BE2C (cell line): ENCODE measurements around the gene SLC23A2.
A peak's percentile ranks its signal among the peaks of the same experiment; 100 is the strongest.

Experiments
- DNase-seq: peaks from one replicate; pipeline ENCODE4 v3.0.0-alpha.2; 2020
- H3K27me3 ChIP-seq: fragments of 250-450 bp; sonication (Bioruptor Pico); 2 replicates; pipeline ENCODE4 v1.5.1; 2020; ENCODE audit warnings: mild to moderate bottlenecking
- H3K36me3 ChIP-seq: fragments of 250-450 bp; sonication (Bioruptor Pico); 2 replicates; pipeline ENCODE4 v1.5.1; 2020; ENCODE audit warnings: mild to moderate bottlenecking
- H3K4me1 ChIP-seq: fragments of 250-450 bp; sonication (Bioruptor Pico); 2 replicates; pipeline ENCODE4 v1.5.1; 2020
- H3K4me3 ChIP-seq: 2 replicates; pipeline ENCODE4 v1.5.1; 2011; ENCODE audit warnings: low read depth, low read length
- H3K9me3 ChIP-seq: fragments of 250-450 bp; sonication (Bioruptor Pico); 2 replicates; pipeline ENCODE4 v1.5.1; 2020
- CTCF ChIP-seq: IDR thresholded peaks from 2 replicates; pipeline ENCODE4 v1.5.1; 2012; ENCODE audit warnings: mild to moderate bottlenecking, low read depth, low read length

The SLC23A2 gene

GRCh38 chr20:4961746-4962145, 39.6 kb downstream of the SLC23A2 start:
- H3K27me3 ChIP-seq, result no peaks in the 10 kb centered on the region
- no peaks in the 10 kb centered on the region for H3K9me3 ChIP-seq
- TF ChIP-seq CTCF, result no peak
- DNase-seq, result no peak
- no peaks in the 10 kb centered on the region for H3K4me1 ChIP-seq
- H3K4me3 ChIP-seq, result no peak overlapping the region
- no peaks in the 10 kb centered on the region for H3K36me3 ChIP-seq

DNA sequence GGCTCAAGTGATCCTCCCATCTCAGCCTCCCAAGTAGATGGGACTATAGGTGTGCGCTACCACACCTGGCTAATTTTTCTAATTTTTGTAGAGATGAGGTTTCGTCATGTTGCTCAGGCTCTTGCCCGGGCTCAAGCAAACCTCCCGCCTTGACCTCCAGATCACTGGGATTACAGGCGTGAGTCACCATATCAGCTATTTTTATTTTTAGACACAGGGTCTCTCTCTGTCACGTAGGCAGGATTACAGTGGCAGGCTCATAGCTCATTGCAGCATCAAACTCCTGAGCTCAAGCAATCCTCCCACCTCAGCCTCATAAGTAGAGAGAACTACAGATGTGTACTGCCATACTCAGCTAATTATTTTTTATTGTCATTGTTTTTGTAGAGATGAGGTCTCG, 41.7 kb downstream of the SLC23A2 start:
- no peak for DNase-seq
- no peaks in the 10 kb centered on the region for H3K9me3 ChIP-seq
- no peaks in the 10 kb centered on the region for H3K4me1 ChIP-seq
- H3K27me3 ChIP-seq, result no peaks in the 10 kb centered on the region
- no peak for TF ChIP-seq CTCF
- H3K4me3 ChIP-seq, result no peak overlapping the region
- no peaks in the 10 kb centered on the region for H3K36me3 ChIP-seq

DNA sequence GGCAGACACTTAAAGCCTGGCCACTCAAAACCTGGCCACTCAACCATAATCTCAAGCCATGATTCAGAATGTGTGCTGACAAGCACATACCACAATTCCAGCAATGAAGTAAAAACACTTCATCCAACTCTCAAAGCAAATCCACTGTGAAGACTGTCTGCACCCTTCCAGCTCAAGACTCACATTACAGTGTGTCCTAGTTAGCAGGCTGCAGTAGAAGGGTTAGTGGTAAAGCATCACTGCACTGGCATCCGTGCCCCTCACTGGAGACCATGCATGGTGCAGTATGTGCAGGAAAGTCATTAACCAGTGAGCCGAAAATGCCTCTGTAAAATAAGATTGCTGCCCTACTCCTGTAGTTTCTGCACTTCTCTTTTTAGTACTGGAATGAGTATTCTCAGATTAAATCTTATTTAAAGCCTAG, 43.4 kb downstream of the SLC23A2 start:
- Histone ChIP-seq H3K36me3 (no peaks in the 10 kb centered on the region), H3K9me3 (no peaks in the 10 kb centered on the region), H3K27me3 (no peaks in the 10 kb centered on the region), H3K4me1 (no peaks in the 10 kb centered on the region), H3K4me3 (no peak overlapping the region)
- DNase-seq, result no peak
- no peak for TF ChIP-seq CTCF

DNA sequence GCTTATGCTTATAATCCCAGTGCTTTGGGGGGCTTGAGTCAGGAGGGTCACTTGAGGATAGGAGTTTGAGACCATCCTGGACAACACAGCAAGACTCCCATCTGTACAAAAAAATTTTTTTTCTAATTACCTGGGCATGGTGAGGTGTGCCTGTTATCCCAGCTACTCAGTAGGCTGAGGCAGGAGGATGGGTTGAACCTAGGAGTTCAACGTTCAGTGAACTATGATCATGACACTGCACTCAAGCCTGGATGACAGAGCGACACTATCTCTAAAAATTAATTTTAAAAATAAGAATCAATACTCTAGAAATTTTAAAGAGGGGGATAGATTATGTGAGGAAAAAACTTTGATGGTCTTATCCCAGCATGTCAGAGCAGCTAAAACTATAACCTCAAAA, 44.1 kb downstream of the SLC23A2 start:
- Histone ChIP-seq H3K36me3 (peaks cover 3% of the 10 kb centered on the region; the same call in 1 of the 2 replicates), H3K9me3 (no peaks in the 10 kb centered on the region), H3K4me1 (no peaks in the 10 kb centered on the region), H3K4me3 (no peak overlapping the region), H3K27me3 (no peaks in the 10 kb centered on the region)
- no peak for DNase-seq
- no peak for TF ChIP-seq CTCF

- Histone ChIP-seq H3K36me3 (peaks cover 4% of the 10 kb centered on the region; the same call in 1 of the 2 replicates), H3K9me3 (no peaks in the 10 kb centered on the region), H3K4me3 (no peak overlapping the region), H3K4me1 (no peaks in the 10 kb centered on the region), H3K27me3 (no peaks in the 10 kb centered on the region)
- peak; percentile 83 for TF ChIP-seq CTCF
- DNase-seq, result no peak
These were observed 45.0 kb downstream of the SLC23A2 start for GRCh38 chr20:4956200-4956810.

DNA sequence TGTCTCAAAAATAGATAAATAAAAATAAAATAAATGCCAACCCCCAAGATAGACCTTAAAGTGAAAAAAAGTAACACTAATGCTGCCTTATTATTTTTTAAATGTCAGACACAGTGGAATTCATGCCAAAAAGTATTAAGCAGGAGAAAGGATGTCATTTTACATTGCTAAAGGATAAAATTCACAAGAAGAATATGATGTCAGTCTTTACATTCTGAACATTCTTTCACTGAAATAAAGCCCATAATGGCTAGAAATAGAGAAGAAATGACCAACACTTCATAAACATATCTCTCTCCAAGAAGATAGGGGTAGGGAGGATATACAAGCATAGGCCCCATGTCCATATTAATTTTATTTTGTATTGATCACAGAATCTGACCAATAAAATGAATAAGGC, 47.4 kb downstream of the SLC23A2 start:
- no peaks in the 10 kb centered on the region for H3K4me1 ChIP-seq
- no peak for TF ChIP-seq CTCF
- no peak overlapping the region for H3K4me3 ChIP-seq
- no peak for DNase-seq
- H3K9me3 ChIP-seq, result no peaks in the 10 kb centered on the region
- H3K27me3 ChIP-seq, result no peaks in the 10 kb centered on the region
- peaks cover 4% of the 10 kb centered on the region; the same call in 1 of the 2 replicates for H3K36me3 ChIP-seq
